Left renal cortex interstitium (tissue), 4 donors: ENCODE results near the gene MAGEB10. TPM values are rescaled to one million over a fixed set of nuclear protein-coding genes. Genes with fewer than 3 reads are reported as not detected.
"Not testable (repeated sequence)": the region's sequence is repeated elsewhere in the genome, so short reads cannot be mapped to it uniquely, and the experiment has no call there.

ENCODE experiments used
- DNase-seq, 4 donors: peaks; one replicate each; pipeline ENCODE4 v3.0.0-alpha.2; 2013; ENCODE audit warnings: low read depth in 4 of 4, low spot score in 2 of 4, missing footprints in 1 of 4
- polyA plus RNA-seq, 4 donors: library from polyadenylated mRNA; unstranded; fragments of 120-200 nt; gene quantifications; one replicate each; pipeline ENCODE4 v1.2.1, GENCODE V29; 2013; ENCODE audit not compliant: insufficient read length in 4 of 4

The MAGEB10 gene, protein sequence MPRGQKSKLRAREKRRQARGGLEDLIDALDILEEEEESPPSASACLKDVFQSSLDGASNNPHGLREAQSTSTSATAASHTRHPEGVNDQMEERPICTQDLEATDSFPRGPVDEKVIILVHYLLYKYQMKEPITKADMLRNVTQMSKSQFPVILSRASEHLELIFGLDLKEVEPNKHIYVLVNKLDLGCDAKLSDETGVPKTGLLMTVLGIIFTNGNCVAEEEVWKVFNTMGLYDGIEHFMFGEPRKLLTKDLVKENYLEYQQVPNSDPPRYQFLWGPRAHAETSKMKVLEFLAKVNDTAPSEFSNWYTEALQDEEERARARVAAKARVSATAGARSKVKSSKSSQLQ
- under 1 TPM in 2 of 4 donors, not detected in 2; 0.05 to 0.13 TPM for polyA plus RNA-seq

DNA sequence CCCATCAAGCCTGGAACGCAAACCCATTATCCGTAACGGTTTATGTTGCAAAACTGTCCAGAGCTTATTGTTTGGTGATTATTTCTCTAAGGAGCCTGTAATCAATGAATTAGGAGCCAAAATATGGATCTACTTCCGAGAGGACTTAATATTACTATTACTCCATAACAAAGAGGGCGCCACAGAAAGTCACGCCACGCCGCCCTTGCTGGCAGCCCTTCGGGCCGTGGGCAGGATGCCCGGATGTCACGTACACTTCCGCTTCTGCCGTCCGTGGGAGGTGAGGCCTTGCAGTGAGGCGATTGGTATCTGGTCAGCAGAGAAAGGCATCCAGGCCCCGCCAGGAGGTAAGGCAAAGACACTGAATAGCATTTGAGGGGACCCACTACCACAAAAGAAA, at the start of gene MAGEB10:
Gene MAGEB10 (plus strand): TSS at position 301 of the 400 bp plus-strand sequence. CDS start 13,317 bp downstream, outside the sequence.
- no peak for DNase-seq

DNA sequence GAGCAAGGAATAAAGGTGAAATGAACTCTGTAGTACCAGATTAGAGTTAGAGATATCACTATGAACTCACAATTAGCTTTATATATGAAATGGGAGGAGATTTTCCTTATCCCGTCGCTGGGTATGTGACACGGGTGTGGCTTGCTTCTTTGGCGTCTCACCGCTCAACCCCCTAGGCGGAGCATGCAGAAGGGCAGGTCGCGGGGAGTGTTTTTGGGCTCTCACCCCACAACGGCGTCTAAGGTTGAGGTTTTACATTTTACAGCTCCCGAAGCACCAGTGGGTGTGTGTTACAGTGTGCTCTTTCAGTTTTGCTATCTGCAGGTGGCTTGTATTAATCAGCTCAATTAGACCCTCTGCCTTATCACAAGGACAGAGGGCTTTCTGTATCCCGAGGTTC, 42.1 kb upstream of the MAGEB10 start:
- no peak for DNase-seq

DNA sequence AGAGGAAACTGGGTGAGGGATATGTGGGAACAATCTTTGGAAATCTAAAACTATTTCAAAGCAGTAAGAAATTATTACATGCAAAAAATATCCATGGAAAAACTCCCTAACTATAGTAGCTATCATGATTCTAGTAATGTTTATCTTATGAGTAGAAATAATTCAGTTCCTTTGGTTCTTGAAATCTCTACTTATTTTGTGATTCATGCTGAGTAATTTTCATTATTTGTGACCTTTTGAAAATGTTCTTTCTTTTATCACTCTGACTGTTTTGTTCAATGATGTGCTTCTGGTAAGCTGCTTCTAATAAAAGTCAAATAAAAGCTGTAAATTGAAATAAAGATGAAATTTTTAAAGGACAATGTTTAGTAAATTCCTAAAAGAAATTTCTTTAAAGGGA, 40.4 kb upstream of the MAGEB10 start:
- DNase-seq = no peak

DNA sequence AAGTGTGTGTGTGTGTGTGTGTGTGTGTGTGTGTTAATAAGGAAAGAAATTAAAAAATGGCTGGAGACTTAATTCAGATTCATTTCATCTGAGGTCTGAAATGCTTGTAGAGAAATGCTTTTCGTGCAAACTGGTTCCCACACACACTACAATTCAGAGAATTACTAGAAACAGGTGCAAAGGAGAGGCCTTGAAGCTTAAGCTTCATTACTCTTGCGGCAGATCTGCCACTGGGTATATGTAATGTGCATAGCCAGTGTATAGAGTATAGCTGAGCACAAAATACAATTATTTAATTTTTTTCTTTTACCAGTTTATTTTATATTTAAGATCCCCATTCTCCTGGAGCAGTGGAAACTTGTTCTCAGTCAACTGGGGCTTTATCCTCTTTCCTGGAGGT, 31.8 kb upstream of the MAGEB10 start:
- DNase-seq = no peak

DNA sequence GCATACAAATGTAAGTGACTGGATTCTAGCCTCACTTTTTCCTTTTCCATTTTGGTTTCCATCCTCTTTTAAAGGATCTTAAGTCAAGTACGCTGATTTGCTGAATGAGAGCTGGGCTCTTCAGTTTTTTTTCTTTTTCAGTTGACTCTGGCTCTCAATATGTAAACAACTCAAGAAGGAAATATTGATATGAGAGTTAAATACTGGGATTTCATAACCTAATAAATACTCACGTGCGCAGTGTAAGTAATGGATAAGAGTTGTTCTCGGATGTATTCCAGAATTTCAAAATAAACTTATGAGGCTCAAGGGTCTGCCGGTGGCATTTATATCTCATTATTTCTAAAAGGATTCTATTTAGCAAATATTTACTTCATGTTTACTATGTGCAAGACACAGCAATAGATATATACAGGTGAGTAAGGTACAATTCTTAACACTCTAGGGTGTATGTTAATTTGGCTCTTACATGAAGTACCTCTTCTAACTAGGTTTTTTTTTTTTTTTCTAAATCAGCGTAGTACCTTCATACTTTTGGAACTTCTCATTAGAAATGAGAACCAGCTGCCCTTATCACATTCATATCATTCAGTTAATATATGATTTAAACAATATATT, 11.0 kb upstream of the MAGEB10 start:
- DNase-seq = no peak

DNA sequence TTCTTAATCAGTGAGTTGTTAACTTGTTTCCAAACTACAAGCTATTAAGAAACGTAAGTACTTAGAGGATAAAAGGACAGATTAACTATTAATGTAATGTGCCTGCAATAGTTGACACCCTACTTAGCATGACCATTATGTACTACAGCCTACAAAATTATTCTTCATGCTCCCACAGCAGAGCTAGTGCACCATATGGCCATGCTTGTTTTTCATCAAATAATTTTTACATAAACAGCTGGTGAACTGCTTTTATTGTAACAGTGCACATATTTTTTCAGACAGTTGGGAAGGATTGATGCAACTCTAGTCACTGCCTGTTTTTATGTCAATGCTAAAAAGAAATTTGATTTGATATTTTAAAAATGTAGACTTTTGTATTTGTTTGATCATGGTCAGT, 10.2 kb upstream of the MAGEB10 start:
- DNase-seq = no peak

DNA sequence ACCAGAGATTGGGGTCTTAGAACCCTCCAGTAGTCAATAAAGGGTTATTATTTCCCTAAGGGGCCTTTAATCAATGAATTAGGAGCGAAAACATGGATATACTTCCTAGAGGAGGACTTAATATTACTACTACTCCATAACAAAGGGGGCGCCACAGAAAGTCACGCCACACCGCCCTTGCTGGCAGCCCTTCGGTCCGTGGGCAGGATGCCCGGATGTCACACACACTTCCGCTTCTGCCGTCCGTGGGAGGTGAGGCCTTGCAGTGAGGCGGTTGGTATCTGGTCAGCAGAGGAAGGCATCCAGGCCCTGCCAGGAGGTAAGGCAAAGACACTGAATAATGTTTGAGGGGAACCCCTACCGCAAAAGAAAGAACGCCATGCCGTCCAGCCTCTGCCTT, 436 bp downstream of the MAGEB10 start:
- no peak for DNase-seq

DNA sequence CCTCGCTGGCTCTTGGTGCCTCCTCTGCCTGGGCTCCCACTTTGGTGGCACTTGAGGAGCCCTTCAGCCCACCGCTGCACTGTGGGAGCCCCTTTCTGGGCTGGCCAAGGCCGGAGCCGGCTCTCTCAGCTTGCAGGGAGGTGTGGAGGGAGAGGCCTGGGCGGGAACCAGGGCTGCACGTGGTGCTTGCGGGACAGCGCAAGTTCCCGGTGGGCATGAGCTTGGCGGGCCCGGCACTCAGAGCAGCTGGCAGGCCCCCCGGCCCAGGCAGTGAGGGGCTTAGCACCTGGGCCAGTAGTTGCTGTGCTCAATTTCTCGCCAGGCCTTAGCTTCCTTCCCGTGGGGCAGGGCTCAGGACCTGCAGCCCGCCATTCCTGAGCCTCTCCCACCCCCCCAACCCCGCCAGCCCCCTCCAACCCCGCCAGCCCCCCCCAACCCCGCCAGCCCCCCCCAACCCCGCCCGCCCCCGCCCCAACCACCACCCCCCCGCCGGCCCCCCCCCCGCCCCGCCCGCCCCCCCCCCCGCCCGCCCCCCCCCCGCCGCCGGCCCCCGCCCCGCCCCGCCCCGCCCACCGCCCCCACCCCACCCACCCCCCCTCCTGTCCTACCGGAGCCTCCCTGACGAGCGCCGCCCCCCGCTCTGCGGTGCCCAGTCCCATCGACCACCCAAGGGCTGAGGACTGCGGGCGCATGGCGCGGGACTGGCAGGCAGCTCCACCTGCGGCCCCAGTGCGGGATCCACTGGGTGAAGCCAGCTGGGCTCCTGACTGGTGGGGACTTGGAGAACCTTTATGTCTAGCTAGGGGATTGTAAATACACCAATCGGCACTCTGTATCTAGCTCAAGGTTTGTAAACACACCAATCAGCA, 1.4 kb downstream of the MAGEB10 start:
- DNase-seq = not testable (repeated sequence)

DNA sequence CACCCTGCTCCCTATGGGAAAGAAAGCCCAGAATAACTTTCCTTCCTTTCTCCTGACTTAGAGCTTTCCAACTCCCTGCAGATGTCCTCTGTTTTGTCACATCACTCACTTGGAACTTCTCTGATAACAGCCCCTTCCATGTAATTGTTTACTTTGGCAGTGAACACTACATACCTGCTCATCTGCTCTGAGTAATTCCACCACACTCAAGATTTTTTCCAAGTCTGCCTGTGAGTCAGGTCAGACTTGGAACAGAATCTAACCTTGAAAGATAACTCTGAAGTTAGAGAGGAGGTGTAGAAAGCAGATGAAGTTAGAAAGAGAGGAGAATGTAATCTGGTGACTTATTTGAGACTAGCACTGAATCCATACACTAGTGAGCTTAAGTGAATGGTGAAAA, 7.4 kb downstream of the MAGEB10 start:
- no peak for DNase-seq

DNA sequence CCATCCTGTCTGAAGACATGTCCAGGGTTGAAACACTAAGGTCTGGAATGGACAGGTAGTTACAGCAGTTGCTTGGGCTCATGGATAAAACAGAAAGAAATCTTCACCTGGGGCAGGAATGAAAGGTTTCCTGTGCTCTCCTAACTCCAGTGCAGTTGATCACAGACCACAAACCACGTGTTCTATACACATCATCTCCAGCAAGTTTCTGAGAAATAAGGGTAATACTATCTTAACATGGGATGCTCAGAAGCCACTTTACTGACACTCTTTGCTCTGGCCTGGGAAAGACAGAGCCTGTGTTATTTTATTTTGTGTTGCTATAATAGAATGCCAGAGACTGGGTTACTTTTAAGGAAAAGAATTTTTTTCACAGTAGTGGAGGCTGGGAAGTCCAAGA, 16.0 kb downstream of the MAGEB10 start:
- no peak for DNase-seq

DNA sequence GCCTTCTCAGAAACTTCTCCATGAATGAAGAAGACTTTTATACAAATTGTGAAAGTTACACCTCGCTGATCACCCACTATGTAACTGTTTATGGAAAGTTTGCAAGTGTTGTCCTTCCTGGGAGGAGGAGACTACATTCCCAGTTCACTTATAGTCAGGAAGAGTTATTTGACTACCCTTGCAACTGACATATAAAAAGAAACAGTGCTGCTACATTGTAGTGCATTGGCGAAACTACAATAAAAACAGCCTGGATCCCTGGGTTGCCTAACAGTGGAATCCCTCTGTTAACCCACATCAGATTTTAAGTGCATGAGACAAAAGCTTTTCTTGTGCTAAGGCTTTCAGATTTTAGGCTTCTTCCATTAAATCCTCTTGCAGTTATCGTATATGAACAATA, 30.4 kb downstream of the MAGEB10 start:
- DNase-seq = no peak

DNA sequence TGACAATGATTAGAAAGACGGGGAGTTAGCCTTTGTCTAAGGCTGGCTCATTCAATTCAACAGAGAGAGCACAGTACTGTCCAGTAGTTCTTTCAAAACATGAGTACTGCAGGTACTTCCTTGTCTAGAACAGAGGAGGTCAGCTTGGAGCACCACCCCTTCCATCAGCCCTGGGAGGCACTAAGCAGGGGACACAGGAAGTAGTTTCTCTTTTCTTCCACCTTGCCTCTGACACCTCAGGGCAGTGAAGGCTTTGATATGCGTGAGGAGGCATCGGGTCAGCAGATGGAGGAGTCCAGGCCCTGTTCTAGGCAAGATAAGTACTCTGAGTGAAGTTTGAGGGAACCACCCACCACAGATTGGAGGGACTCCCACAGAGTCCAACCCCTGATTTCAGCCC, 33.1 kb downstream of the MAGEB10 start:
- no peak for DNase-seq

DNA sequence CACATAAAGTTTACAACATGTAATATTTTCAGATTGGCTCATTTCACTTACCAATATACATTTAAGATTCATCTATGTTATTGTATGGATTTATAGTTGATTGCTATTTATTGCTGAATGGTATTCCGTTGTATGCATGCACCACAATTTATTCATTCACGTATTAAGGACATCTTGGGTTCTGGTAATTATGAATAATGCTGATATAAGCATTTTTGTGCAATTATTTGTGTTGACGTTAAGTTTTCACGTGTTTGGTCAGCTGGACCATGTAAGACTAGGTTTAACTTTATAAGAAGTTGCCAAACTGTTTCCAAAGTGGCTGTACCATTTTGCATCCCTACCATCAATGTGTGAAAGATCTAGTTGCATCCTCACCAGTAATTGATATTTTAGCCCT, 35.1 kb downstream of the MAGEB10 start:
- DNase-seq = no peak

DNA sequence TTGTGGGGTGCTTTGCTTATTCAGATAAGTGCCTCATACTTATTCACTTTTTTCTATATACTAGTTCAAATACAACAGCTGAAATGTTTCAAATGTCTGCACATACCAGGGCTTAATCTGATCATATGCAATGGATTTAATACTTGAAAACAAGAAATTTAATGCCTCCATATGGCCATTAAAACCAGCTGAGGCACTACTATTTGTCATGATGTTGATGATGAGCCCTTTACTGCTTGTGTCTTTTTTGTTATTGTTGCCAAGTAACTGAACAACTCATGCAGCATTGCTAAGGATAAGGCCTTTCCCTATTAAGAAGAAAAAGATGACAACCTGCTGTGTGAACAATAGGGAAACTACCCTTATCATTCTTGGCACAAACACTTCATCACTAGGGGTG, 52.5 kb downstream of the MAGEB10 start:
- DNase-seq = peak in 1 of 4 donors; percentile 3

DNA sequence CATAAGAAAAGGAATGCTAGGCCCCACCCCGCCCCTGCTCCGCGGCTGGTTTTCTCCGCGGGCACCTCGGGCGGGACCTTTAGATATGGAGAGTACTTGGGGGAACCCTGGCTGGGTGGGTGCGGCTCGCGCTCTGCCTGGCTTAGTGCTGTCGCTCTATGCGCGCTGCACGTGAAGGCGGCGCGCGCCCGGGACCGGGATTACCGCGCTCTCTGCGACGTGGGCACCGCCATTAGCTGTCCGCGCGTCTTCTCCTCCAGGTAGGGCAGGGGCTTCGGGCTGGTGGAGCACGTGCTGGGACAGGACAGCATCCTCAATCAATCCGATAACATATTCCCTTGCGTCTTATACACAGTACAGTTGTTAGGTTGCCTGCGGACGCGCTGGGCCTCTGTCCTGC, 56.0 kb downstream of the MAGEB10 start:
- no peak for DNase-seq

Other genes with a start within 250 kb of the MAGEB10 start
- not detected for gene DCAF8L2, start 217.6 kb upstream of the MAGEB10 start, polyA plus RNA-seq
- gene DCAF8L1, start 173.5 kb downstream of the MAGEB10 start, polyA plus RNA-seq = not detected